Left ventricle myocardium inferior (tissue), 1 donor: ENCODE measurements around the gene VPS13D. TPM values are rescaled to one million over a fixed set of nuclear protein-coding genes. Genes with fewer than 3 reads are reported as not detected.

Experiments
- DNase-seq: peaks from one replicate; pipeline ENCODE4 v3.0.0-alpha.2; 2020
- H3K27ac ChIP-seq: fragments of 200-600 bp; replicated peaks from 2 replicates; pipeline ENCODE4 v1.8.0; 2021
- H3K27me3 ChIP-seq: fragments of 200-600 bp; 2 replicates; pipeline ENCODE4 v1.8.0; 2021; ENCODE audit warnings: low read depth
- H3K36me3 ChIP-seq: fragments of 200-600 bp; 2 replicates; pipeline ENCODE4 v1.8.0; 2021
- H3K4me1 ChIP-seq: fragments of 200-600 bp; 2 replicates; pipeline ENCODE4 v1.8.0; 2021
- H3K4me3 ChIP-seq: fragments of 200-600 bp; 2 replicates; pipeline ENCODE4 v1.8.0; 2021; ENCODE audit warnings: mild to moderate bottlenecking, moderate library complexity
- H3K9me3 ChIP-seq: fragments of 200-600 bp; replicated peaks from 2 replicates; pipeline ENCODE4 v1.8.0; 2021
- intact Hi-C: fragments of 100-400 bp; cut with micrococcal nuclease; formaldehyde crosslinking; loops from one replicate; pipeline ENCODE4 v1.11.0; 2022
- total RNA-seq: library from RNA; stranded (reverse); fragmentation: NEBNext Ultra II Directional; extraction: Animal tissue kit (Norgen Biotek cat#: 25700); gene quantifications from one replicate; pipeline ENCODE4 v1.2.1, GENCODE V29; 2021
- TF ChIP-seq, protein P1 (sequence below): fragments of 200-600 bp; IDR thresholded peaks from 2 replicates; pipeline ENCODE4 v1.8.0; 2021; ENCODE audit warnings: antibody characterized with exemption, mild to moderate bottlenecking, borderline replicate concordance
- donor health status: DM: no; HTN: yes; CAD: no; lungs with severe emphysema.

Gene VPS13D
- total RNA-seq, 1 donor from 2014 or later, result 71.6 TPM

GRCh38 chr1:12433323-12434053 is 203.7 kb downstream of the VPS13D start:
- H3K4me1 ChIP-seq, result peaks cover 89% of the 10 kb centered on the region

DNA sequence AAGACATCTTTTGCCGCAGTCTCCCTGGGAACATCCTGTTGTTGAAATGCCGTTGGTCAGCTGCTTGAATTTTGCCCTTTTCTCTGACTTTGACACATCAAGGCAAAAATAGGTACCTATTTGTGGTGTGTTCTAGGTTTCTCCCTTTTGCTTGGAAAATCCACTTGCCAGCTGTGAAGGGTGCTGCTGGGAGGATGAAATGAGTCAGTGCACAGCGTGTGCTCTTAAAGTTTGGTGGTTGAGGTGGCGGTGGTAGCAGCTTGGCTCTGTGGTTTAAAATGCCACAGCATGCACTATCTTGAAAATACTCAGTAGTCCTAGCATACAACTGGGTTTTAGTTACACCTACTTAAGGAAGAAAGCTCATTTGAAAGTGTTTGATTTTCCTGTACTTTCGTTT is 204.3 kb downstream of the VPS13D start:
- TF ChIP-seq, protein P1, sequence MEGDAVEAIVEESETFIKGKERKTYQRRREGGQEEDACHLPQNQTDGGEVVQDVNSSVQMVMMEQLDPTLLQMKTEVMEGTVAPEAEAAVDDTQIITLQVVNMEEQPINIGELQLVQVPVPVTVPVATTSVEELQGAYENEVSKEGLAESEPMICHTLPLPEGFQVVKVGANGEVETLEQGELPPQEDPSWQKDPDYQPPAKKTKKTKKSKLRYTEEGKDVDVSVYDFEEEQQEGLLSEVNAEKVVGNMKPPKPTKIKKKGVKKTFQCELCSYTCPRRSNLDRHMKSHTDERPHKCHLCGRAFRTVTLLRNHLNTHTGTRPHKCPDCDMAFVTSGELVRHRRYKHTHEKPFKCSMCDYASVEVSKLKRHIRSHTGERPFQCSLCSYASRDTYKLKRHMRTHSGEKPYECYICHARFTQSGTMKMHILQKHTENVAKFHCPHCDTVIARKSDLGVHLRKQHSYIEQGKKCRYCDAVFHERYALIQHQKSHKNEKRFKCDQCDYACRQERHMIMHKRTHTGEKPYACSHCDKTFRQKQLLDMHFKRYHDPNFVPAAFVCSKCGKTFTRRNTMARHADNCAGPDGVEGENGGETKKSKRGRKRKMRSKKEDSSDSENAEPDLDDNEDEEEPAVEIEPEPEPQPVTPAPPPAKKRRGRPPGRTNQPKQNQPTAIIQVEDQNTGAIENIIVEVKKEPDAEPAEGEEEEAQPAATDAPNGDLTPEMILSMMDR, result no peak
- Histone ChIP-seq H3K4me3 (peak overlapping the region; percentile 13), H3K9me3 (no peaks in the 10 kb centered on the region), H3K27me3 (no peaks in the 10 kb centered on the region), H3K36me3 (peaks cover 30% of the 10 kb centered on the region), H3K4me1 (peaks cover 95% of the 10 kb centered on the region), H3K27ac (peak overlapping the region; percentile 84)
- intact Hi-C loops, result no loop called here
- no peak for DNase-seq

More at GRCh38 chr1:12433323-12434053, 203.7 kb downstream of the VPS13D start:
- H3K36me3 ChIP-seq, result peaks cover 31% of the 10 kb centered on the region
- DNase-seq, result peak; percentile 61
- no peaks in the 10 kb centered on the region for H3K9me3 ChIP-seq
- H3K27me3 ChIP-seq, result no peaks in the 10 kb centered on the region
- peak overlapping the region; percentile 84 for H3K27ac ChIP-seq
- TF ChIP-seq, protein P1, result no peak
- H3K4me3 ChIP-seq, result peak overlapping the region; percentile 8
- intact Hi-C loops, result no loop called here

DNA sequence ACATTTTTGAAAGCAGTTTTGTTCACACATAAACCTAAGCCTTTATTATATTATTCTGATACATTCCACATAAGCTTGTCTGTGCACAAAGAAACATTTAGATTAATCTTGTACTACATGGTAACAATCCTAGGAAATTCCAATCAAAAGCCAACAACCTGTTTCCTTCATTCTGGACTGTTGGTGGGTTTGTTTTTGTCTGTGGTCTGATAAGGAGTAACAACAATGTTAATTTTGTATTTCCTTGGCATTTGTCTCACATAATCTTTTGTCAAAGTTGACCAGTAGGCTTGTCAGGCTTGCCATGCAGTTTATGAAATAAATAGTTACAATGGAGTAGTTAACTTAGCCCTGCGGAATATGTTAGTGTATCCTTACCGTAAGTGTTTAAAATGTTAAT is 204.9 kb downstream of the VPS13D start:
- no peak for DNase-seq
- H3K27me3 ChIP-seq, result no peaks in the 10 kb centered on the region
- intact Hi-C loops, result no loop called here
- H3K9me3 ChIP-seq, result no peaks in the 10 kb centered on the region
- H3K4me3 ChIP-seq, result no peak overlapping the region
- TF ChIP-seq, protein P1, result no peak
- peaks cover 98% of the 10 kb centered on the region for H3K4me1 ChIP-seq
- peaks cover 27% of the 10 kb centered on the region for H3K36me3 ChIP-seq
- peak overlapping the region; percentile 84 for H3K27ac ChIP-seq

GRCh38 chr1:12435639-12436344 is 206.0 kb downstream of the VPS13D start:
- intact Hi-C loops, result no loop called here
- no peaks in the 10 kb centered on the region for H3K27me3 ChIP-seq
- no peaks in the 10 kb centered on the region for H3K9me3 ChIP-seq
- peaks cover 36% of the 10 kb centered on the region for H3K36me3 ChIP-seq
- H3K4me3 ChIP-seq, result no peak overlapping the region
- DNase-seq, result no peak
- H3K27ac ChIP-seq, result peak overlapping the region; percentile 84
- peaks cover 91% of the 10 kb centered on the region for H3K4me1 ChIP-seq
- TF ChIP-seq, protein P1, result no peak

GRCh38 chr1:12436345-12436658 is 206.5 kb downstream of the VPS13D start:
- no peaks in the 10 kb centered on the region for H3K27me3 ChIP-seq
- TF ChIP-seq, protein P1, result no peak
- H3K4me1 ChIP-seq, result peaks cover 89% of the 10 kb centered on the region
- H3K27ac ChIP-seq, result peak overlapping the region; percentile 84
- no peak for DNase-seq
- intact Hi-C loops, result no loop called here
- H3K4me3 ChIP-seq, result no peak overlapping the region
- peaks cover 40% of the 10 kb centered on the region for H3K36me3 ChIP-seq
- H3K9me3 ChIP-seq, result no peaks in the 10 kb centered on the region
